HG03159 (cell line): ENCODE data around the gene ALDH1L1.
A peak's percentile ranks its signal among the peaks of the same experiment; 100 is the strongest.
"Not testable (repeated sequence)": the region's sequence is repeated elsewhere in the genome, so short reads cannot be mapped to it uniquely, and the experiment has no call there.

Source experiments
- ATAC-seq: cut with Tn5 transposase; IDR thresholded peaks from one replicate; pipeline ENCODE4 v1.9.1; 2021; ENCODE audit warnings: mild to moderate bottlenecking, moderate library complexity; ENCODE audit not compliant: unreplicated experiment

ALDH1L1 gene

GRCh38 chr3:126085841-126086240, 94.5 kb downstream of the ALDH1L1 start:
- ATAC-seq: no peak

GRCh38 chr3:126085276-126085675, 95.1 kb downstream of the ALDH1L1 start:
- no peak for ATAC-seq

GRCh38 chr3:126084768-126085180, 95.6 kb downstream of the ALDH1L1 start:
- ATAC-seq: no peak

GRCh38 chr3:126083913-126084767, 96.2 kb downstream of the ALDH1L1 start, which contains the start of gene SLC41A3:
Gene SLC41A3, minus strand, starts transcription at chr3:126084124. Its CDS starts 15,905 bp downstream, at chr3:126068219.
- ATAC-seq: peak; percentile 93

DNA sequence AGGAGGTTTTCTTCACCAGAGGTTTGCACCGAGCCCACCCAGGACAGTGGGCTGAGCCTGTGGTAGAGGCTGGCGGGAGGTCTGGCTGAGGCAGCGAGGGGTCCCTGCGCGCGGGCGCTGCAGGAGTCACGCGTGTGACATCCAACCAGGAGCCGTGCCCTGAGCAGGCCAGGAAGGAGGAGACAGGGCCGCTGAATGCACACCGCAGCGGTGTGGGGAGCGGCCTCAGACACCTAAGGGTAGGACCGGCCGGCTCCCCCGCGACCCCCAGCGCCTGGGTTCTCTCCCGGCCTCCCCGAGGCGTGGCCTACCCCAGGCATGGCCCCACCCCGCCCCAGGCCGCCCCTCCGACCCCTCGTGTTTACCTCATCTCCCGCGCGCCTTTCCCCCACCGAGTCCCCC, 96.9 kb downstream of the ALDH1L1 start:
- peak; percentile 49 for ATAC-seq

DNA sequence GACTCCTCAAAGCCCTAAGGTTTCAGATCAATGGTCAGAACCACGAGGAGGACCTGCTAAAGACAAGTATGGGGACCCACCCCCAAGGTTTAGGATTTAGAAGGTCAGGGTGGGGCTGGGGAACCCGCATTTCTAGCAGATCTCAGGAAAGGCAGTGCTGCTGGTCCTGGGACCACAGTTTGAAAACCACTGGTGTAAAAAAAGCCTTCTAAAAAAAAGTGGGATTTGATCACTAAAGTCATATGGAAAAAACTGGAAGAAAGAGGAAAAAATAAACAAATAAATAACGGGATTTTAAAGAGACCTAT, 97.3 kb downstream of the ALDH1L1 start:
- ATAC-seq: no peak

- ATAC-seq: no peak
These were observed 97.8 kb downstream of the ALDH1L1 start for GRCh38 chr3:126082362-126083137.

GRCh38 chr3:126081618-126082361, 98.6 kb downstream of the ALDH1L1 start:
- ATAC-seq: no peak

DNA sequence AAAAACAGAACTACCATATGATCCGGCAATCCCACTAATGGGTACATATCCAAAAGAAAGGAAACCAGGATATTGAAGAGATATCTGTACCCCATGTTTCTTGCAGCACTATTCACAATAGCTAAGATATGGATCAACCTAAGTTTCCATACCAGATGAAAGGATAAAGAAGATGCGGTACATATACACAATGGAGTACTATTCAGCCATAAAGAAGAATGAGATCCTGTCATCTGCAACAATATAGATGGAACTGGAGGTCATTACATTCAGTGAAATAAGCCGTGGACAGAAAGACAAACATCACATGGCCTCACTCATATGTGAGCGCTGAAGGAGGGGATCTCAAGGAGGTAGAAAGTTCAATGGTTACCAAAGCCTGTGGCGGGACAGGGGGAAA, 99.4 kb downstream of the ALDH1L1 start:
- no peak for ATAC-seq

GRCh38 chr3:126078866-126079265, 101.5 kb downstream of the ALDH1L1 start:
- no peak for ATAC-seq

- no peak for ATAC-seq
These were observed 102.6 kb downstream of the ALDH1L1 start for GRCh38 chr3:126077754-126078153.

GRCh38 chr3:126076140-126076539, 104.2 kb downstream of the ALDH1L1 start:
- no peak for ATAC-seq

DNA sequence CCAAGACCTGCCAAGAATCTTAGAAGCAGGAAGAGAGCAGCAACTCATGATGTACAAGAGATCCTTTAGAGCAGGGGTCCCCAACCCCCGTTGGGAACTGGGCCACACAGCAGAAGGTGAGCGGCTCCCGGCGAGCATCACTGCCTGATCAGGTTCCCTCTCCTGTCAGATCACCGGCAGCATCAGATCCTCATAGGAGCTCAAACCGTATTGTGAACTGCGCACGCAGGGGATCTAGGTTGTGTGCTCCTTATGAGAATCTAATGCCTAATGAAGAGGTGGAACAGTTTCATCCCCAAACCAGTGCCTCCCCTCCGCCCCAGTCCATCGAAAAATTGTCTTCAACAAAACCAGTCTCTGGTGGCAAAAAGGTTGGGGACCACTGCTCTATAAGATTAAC, 110.2 kb downstream of the ALDH1L1 start:
- ATAC-seq: no peak

- no peak for ATAC-seq
These were observed 112.4 kb downstream of the ALDH1L1 start for GRCh38 chr3:126067959-126068358.

GRCh38 chr3:126066676-126067075, 113.7 kb downstream of the ALDH1L1 start:
- not testable (repeated sequence) for ATAC-seq

GRCh38 chr3:126065876-126066275, 114.5 kb downstream of the ALDH1L1 start:
- no peak for ATAC-seq

DNA sequence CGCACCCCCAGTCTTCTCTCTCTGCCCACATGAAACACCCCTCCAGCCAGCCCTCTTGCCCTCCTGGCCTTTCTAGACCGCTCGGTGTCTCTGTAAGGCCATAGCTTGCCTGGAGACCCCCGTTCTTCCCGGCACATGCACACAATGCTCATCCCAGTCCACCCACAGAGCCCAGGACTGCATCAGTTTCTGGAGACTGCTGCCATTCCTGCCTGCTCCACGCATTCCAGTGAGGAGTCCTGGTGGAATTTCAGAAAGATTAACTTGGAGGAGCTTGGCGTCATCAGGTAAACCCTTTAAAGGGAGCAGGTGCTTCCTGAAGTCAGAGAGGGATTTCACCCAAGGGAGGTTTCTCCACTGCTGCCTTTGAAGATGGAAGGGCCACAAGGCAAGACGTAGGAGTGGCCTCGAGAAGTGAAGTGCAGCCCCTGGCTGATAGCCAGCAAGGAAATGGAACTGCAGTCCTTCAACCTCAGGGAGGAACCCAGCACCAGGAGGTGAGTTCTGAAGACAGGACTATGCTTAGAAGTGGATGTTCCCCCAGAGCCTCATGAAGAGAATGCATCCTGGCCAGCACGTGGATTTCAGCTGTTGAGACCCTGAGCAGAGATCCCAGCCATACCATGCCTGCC, 115.6 kb downstream of the ALDH1L1 start:
- ATAC-seq: no peak

DNA sequence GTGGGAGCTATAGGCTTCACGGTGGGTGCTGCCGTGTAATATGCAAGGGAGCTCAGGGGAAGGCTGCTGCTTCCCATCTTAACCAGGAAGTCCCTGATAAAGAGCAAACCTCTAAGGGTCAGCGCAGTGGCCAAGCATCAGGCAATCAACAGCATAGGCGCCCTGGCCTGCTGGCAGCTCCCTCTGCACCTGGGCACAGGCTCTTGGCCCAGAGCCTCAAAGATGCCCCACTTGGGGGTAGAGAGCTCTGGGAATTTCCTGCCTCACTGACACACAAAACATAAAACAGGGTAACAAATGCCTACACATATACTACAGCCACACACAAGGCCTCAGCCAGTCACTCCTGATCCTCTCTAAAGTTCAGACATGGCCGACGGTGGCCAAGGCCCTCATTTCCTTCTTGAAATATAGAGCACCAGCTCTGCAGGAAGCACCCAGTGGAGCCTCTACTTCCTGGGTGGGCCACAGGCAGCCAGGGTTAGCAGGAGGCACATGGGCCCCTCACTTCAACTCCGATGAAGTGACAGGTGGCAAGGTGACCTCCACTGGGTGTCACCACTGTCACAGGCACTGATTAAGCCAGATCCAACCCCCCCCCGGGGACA, 116.9 kb downstream of the ALDH1L1 start:
- no peak for ATAC-seq

DNA sequence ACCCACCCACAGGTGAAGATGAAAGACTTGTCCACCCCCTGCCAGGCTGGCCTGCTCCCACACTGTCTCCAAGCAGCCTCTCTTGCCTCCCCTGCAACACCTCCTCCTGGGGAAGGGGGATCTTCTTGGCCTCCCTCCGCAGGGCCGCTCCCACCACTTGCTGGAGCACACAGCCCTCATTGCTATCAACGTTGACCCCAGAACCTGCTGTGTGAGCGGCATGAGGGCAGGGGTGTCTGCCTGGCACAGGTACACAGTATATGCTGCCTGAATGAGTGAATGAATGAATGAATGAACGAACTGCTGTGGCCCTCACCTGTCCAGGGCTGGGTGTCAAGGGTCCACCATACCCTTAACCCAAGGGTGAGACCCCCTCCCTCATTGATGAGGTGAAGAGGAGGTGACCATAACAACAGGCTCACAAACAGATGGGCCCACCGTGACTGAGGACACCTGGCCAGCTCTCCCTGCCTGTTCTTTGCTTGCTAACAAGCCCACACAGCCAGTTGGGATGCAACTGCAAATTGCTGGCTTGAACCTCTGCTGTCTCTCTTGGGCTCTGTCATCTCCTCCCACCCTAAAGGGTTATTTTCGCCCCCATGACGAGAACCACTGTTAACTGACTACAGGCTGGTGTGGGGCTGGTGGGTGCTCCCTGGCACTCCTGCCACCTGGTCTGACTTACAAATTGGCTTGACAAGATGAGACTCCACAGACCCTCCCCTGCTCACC, 118.9 kb downstream of the ALDH1L1 start:
- ATAC-seq: no peak

DNA sequence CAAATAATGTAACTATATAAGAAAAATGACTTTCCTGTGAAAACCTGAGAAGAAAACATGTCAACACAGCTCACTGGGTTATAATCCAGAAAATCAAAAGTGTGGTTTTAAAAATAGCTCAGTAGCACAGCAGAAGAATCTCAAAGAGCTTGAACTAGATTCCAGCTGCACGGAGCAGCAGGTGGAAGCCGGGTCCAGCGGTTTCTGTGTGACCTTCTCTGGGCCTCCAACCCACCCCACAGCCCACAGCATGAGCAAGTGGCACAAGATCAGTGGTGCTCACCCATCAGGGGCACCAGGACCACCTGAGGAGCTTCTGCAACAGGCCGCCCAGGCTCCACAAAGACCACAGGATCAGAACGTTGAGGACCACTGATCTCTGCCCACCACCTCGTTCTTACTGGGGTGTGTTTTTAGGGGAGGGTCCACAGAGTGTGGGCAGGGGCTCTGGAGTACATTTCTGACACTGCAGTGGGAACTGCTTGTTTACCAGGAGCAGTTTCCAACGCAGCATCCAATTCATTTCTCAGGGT, 119.7 kb downstream of the ALDH1L1 start:
- ATAC-seq: no peak
